Cardiac muscle cell (in vitro differentiated cells and primary cell): ENCODE data around the gene SPATA6L. TPM values are rescaled to one million over a fixed set of nuclear protein-coding genes. Genes with fewer than 3 reads are reported as not detected.
A peak's percentile ranks its signal among the peaks of the same experiment; 100 is the strongest.

ENCODE experiments used
- DNase-seq, 2 donors: peaks; one replicate each; pipeline versions ENCODE4 v3.0.0 to v3.0.0-alpha.2; 2010 to 2017; ENCODE audit warnings: low read depth in 1 of 2, low spot score in 1 of 2
- H3K27ac ChIP-seq: fragments of 200-600 bp; sonication (generic); 2 replicates; pipeline ENCODE4 v1.5.1; 2016
- H3K27me3 ChIP-seq: fragments of 200-600 bp; sonication (generic); 2 replicates; pipeline ENCODE4 v1.6.0; 2016; ENCODE audit warnings: control low read depth
- H3K36me3 ChIP-seq: fragments of 200-600 bp; sonication (generic); 2 replicates; pipeline ENCODE4 v1.5.1; 2016; ENCODE audit warnings: control low read depth
- H3K4me1 ChIP-seq: fragments of 200-600 bp; sonication (generic); 2 replicates; pipeline ENCODE4 v1.8.1; 2017; ENCODE audit warnings: low read depth, mild to moderate bottlenecking, mixed run types
- H3K4me3 ChIP-seq: fragments of 200-600 bp; sonication (generic); 2 replicates; pipeline ENCODE4 v1.5.1; 2016; ENCODE audit warnings: mild to moderate bottlenecking
- H3K9me3 ChIP-seq: fragments of 200-600 bp; sonication (generic); 2 replicates; pipeline ENCODE4 v1.5.1; 2017; ENCODE audit warnings: low read depth, mild to moderate bottlenecking, control low read depth
- CTCF ChIP-seq: IDR thresholded peaks from 2 replicates; pipeline ENCODE4 v1.5.1; 2012; ENCODE audit warnings: low read depth, mild to moderate bottlenecking, low read length
- polyA plus RNA-seq: library from polyadenylated mRNA; unstranded; fragments of >200 nt; fragmentation: Nextera tagmentation; extraction: Ambion mirVana; gene quantifications from 2 replicates; pipeline ENCODE4 v1.2.1, GENCODE V29; 2016
- total RNA-seq: library from RNA; depleted of rRNA; stranded (reverse); fragments of >200 nt; gene quantifications from 2 replicates; pipeline ENCODE4 v1.2.3, GENCODE V29; 2016

Gene SPATA6L
- total and polyA plus RNA-seq, 2 experiments from 2014 or later = 0.63 to 1.3 TPM

GRCh38 chr9:4583001-4583400 lies 83.3 kb downstream of the SPATA6L start:
- Histone ChIP-seq H3K4me3 (no peak overlapping the region), H3K36me3 (no peaks in the 10 kb centered on the region), H3K27me3 (no peaks in the 10 kb centered on the region), H3K27ac (no peak overlapping the region), H3K9me3 (no peaks in the 10 kb centered on the region), H3K4me1 (no peaks in the 10 kb centered on the region)
- DNase-seq = no peak
- no peak for TF ChIP-seq CTCF

- no peak for DNase-seq
- H3K27ac ChIP-seq = no peak overlapping the region
- no peaks in the 10 kb centered on the region for H3K27me3 ChIP-seq
- no peaks in the 10 kb centered on the region for H3K9me3 ChIP-seq
- no peak overlapping the region for H3K4me3 ChIP-seq
- TF ChIP-seq CTCF = no peak
- H3K4me1 ChIP-seq = no peaks in the 10 kb centered on the region
- no peaks in the 10 kb centered on the region for H3K36me3 ChIP-seq
Measured at GRCh38 chr9:4581861-4582565, 84.3 kb downstream of the SPATA6L start.

GRCh38 chr9:4581035-4581760 lies 85.1 kb downstream of the SPATA6L start:
- no peak for TF ChIP-seq CTCF
- Histone ChIP-seq H3K4me1 (peaks cover 4% of the 10 kb centered on the region), H3K4me3 (no peak overlapping the region), H3K27me3 (no peaks in the 10 kb centered on the region), H3K27ac (no peak overlapping the region), H3K36me3 (no peaks in the 10 kb centered on the region), H3K9me3 (no peaks in the 10 kb centered on the region)
- DNase-seq = no peak

- DNase-seq = peak in 1 of 2 donors; percentile 22
- no peak for TF ChIP-seq CTCF
Measured at GRCh38 chr9:4579001-4579400, 87.3 kb downstream of the SPATA6L start.

GRCh38 chr9:4576448-4576847 lies 89.8 kb downstream of the SPATA6L start:
- no peak for TF ChIP-seq CTCF
- Histone ChIP-seq H3K9me3 (no peaks in the 10 kb centered on the region), H3K27ac (peak overlapping the region; percentile 74), H3K4me1 (peaks cover 7% of the 10 kb centered on the region), H3K27me3 (no peaks in the 10 kb centered on the region), H3K4me3 (no peak overlapping the region), H3K36me3 (no peaks in the 10 kb centered on the region)
- DNase-seq = peak in 1 of 2 donors; percentile 8

More at GRCh38 chr9:4579001-4579400, 87.3 kb downstream of the SPATA6L start:
- Histone ChIP-seq H3K27ac (no peak overlapping the region), H3K36me3 (no peaks in the 10 kb centered on the region), H3K4me3 (no peak overlapping the region), H3K9me3 (no peaks in the 10 kb centered on the region), H3K27me3 (no peaks in the 10 kb centered on the region), H3K4me1 (peaks cover 7% of the 10 kb centered on the region)
